ACC112 (cell line): ENCODE measurements around the gene RETREG1.
"Not testable (repeated sequence)": the region's sequence is repeated elsewhere in the genome, so short reads cannot be mapped to it uniquely, and the experiment has no call there.

Source experiments
- H2AFZ ChIP-seq: fragments of 200-600 bp; sonication (generic); one replicate; pipeline ENCODE4 v1.6.0; 2017; ENCODE audit warnings: antibody characterized with exemption, low read length; ENCODE audit not compliant: unreplicated experiment
- H3K27ac ChIP-seq: fragments of 200-600 bp; sonication (generic); 2 replicates; pipeline ENCODE4 v1.5.1; 2014; ENCODE audit warnings: low read depth, mild to moderate bottlenecking, antibody characterized with exemption, low read length, moderate library complexity
- H3K27me3 ChIP-seq: fragments of 200-600 bp; sonication (generic); 2 replicates; pipeline ENCODE4 v1.6.1; 2014; ENCODE audit warnings: mild to moderate bottlenecking, antibody characterized with exemption, low read length, moderate library complexity, mixed read lengths; ENCODE audit not compliant: insufficient read depth
- H3K36me3 ChIP-seq: fragments of 200-600 bp; sonication (generic); 2 replicates; pipeline ENCODE4 v1.6.1; 2016; ENCODE audit warnings: mild to moderate bottlenecking, antibody characterized with exemption, low read length, moderate library complexity, mixed read lengths; ENCODE audit not compliant: insufficient read depth
- H3K4me1 ChIP-seq: fragments of 200-600 bp; sonication (generic); one replicate; pipeline ENCODE4 v1.6.1; 2016; ENCODE audit warnings: low read length, mixed read lengths; ENCODE audit not compliant: insufficient read depth, unreplicated experiment, control insufficient read depth
- H3K4me3 ChIP-seq: fragments of 200-600 bp; sonication (generic); 2 replicates; pipeline ENCODE4 v1.5.1; 2014; ENCODE audit warnings: mild to moderate bottlenecking, low read depth, low read length
- H3K79me2 ChIP-seq: fragments of 200-600 bp; sonication (generic); one replicate; pipeline ENCODE4 v1.6.0; 2016; ENCODE audit warnings: low read length; ENCODE audit not compliant: control insufficient read depth, unreplicated experiment, insufficient read depth

The RETREG1 gene

GRCh38 chr5:16456103-16456832, 160.5 kb downstream of the RETREG1 start:
- H3K4me3 ChIP-seq, result no peak overlapping the region
- H2AFZ ChIP-seq, result peak overlapping the region; percentile 65
- H3K27me3 ChIP-seq, result no peaks in the 10 kb centered on the region
- peaks cover 31% of the 10 kb centered on the region for H3K36me3 ChIP-seq
- H3K4me1 ChIP-seq, result peaks cover 65% of the 10 kb centered on the region
- H3K79me2 ChIP-seq, result peaks cover 57% of the 10 kb centered on the region
- peak overlapping the region; percentile 88 for H3K27ac ChIP-seq

GRCh38 chr5:16455668-16456067, 161.1 kb downstream of the RETREG1 start:
- peaks cover 59% of the 10 kb centered on the region for H3K4me1 ChIP-seq
- peak overlapping the region; percentile 1; the same call in 1 of the 2 replicates for H3K4me3 ChIP-seq
- H3K27ac ChIP-seq, result peak overlapping the region; percentile 88
- no peaks in the 10 kb centered on the region for H3K27me3 ChIP-seq
- peaks cover 34% of the 10 kb centered on the region for H3K36me3 ChIP-seq
- H3K79me2 ChIP-seq, result peaks cover 51% of the 10 kb centered on the region
- H2AFZ ChIP-seq, result no peak overlapping the region

- Histone ChIP-seq H3K4me3 (no peak overlapping the region), H3K79me2 (peaks cover 43% of the 10 kb centered on the region), H3K36me3 (peaks cover 39% of the 10 kb centered on the region), H3K4me1 (peaks cover 51% of the 10 kb centered on the region), H2AFZ (no peak overlapping the region), H3K27ac (no peak overlapping the region), H3K27me3 (no peaks in the 10 kb centered on the region)
These were observed 162.1 kb downstream of the RETREG1 start for GRCh38 chr5:16454686-16455085.

- no peaks in the 10 kb centered on the region for H3K27me3 ChIP-seq
- H2AFZ ChIP-seq, result no peak overlapping the region
- no peak overlapping the region for H3K4me3 ChIP-seq
These were observed 163.2 kb downstream of the RETREG1 start for GRCh38 chr5:16453609-16454008.

GRCh38 chr5:16450163-16450562, 166.6 kb downstream of the RETREG1 start:
- Histone ChIP-seq H3K79me2 (peaks cover 18% of the 10 kb centered on the region), H3K4me1 (peaks cover 7% of the 10 kb centered on the region), H3K4me3 (no peak overlapping the region), H2AFZ (no peak overlapping the region), H3K27ac (no peak overlapping the region), H3K27me3 (no peaks in the 10 kb centered on the region), H3K36me3 (peaks cover 35% of the 10 kb centered on the region)

More at GRCh38 chr5:16453609-16454008, 163.2 kb downstream of the RETREG1 start:
- Histone ChIP-seq H3K4me1 (peaks cover 42% of the 10 kb centered on the region), H3K36me3 (peaks cover 41% of the 10 kb centered on the region), H3K27ac (no peak overlapping the region), H3K79me2 (peaks cover 33% of the 10 kb centered on the region)

- no peaks in the 10 kb centered on the region for H3K4me1 ChIP-seq
- no peaks in the 10 kb centered on the region for H3K79me2 ChIP-seq
- no peak overlapping the region for H2AFZ ChIP-seq
- H3K27me3 ChIP-seq, result no peaks in the 10 kb centered on the region
- H3K4me3 ChIP-seq, result no peak overlapping the region
- H3K27ac ChIP-seq, result no peak overlapping the region
- H3K36me3 ChIP-seq, result peaks cover 30% of the 10 kb centered on the region
These were observed 169.8 kb downstream of the RETREG1 start for GRCh38 chr5:16446993-16447392.

GRCh38 chr5:16437977-16438376, 178.8 kb downstream of the RETREG1 start:
- H3K27me3 ChIP-seq, result peaks cover 24% of the 10 kb centered on the region
- no peak overlapping the region for H3K4me3 ChIP-seq
- no peaks in the 10 kb centered on the region for H3K79me2 ChIP-seq
- no peaks in the 10 kb centered on the region for H3K4me1 ChIP-seq
- no peaks in the 10 kb centered on the region for H3K36me3 ChIP-seq
- H2AFZ ChIP-seq, result no peak overlapping the region
- no peak overlapping the region for H3K27ac ChIP-seq

GRCh38 chr5:16436065-16436682, 180.6 kb downstream of the RETREG1 start:
- H3K4me3 ChIP-seq, H3K4me1 ChIP-seq, H3K27ac ChIP-seq, H2AFZ ChIP-seq, H3K79me2 ChIP-seq, H3K36me3 ChIP-seq: not testable (repeated sequence)
- H3K27me3 ChIP-seq, result peaks cover 42% of the 10 kb centered on the region

GRCh38 chr5:16431490-16431889, 185.3 kb downstream of the RETREG1 start:
- Histone ChIP-seq H3K4me3 (no peak overlapping the region), H2AFZ (no peak overlapping the region), H3K79me2 (no peaks in the 10 kb centered on the region), H3K27me3 (peaks cover 75% of the 10 kb centered on the region), H3K27ac (no peak overlapping the region), H3K4me1 (no peaks in the 10 kb centered on the region), H3K36me3 (no peaks in the 10 kb centered on the region)

- H3K27ac ChIP-seq, result no peak overlapping the region
- peaks cover 80% of the 10 kb centered on the region for H3K27me3 ChIP-seq
- H3K36me3 ChIP-seq, result no peaks in the 10 kb centered on the region
- H3K4me3 ChIP-seq, result no peak overlapping the region
- no peaks in the 10 kb centered on the region for H3K79me2 ChIP-seq
- H2AFZ ChIP-seq, result no peak overlapping the region
- H3K4me1 ChIP-seq, result no peaks in the 10 kb centered on the region
These were observed 186.3 kb downstream of the RETREG1 start for GRCh38 chr5:16430349-16431089.
